GM23338 (cell line): ENCODE data around the gene DNAJC1.

Experiments
- CREB1 ChIP-seq: fragments of 250-450 bp; sonication (Bioruptor Pico); IDR thresholded peaks from 2 replicates; pipeline ENCODE4 v1.5.0; 2020; ENCODE audit warnings: low read depth, mild to moderate bottlenecking, moderate library complexity
- CTCF ChIP-seq, 2 experiments: fragments of 200-600 bp in 1 of 2; sonication (generic) in 1 of 2; conservative IDR thresholded peaks; 2 replicates each; pipeline versions ENCODE4 v1.5.1 to v1.6.1; 2016 to 2017; ENCODE audit warnings: antibody characterized with exemption in 2 of 2, low read depth in 2 of 2, mild to moderate bottlenecking in 2 of 2, moderate library complexity in 1 of 2
- ETS1 ChIP-seq: IDR thresholded peaks from 2 replicates; pipeline ENCODE4 v1.6.1; 2016; ENCODE audit warnings: antibody characterized with exemption
- EZH2 ChIP-seq: fragments of 200-600 bp; sonication (generic); IDR thresholded peaks from one replicate; pipeline ENCODE4 v1.8.0; 2017; ENCODE audit warnings: antibody characterized with exemption, mild to moderate bottlenecking, low read depth; ENCODE audit not compliant: unreplicated experiment
- EZH2phosphoT487 ChIP-seq: fragments of 200-600 bp; sonication (generic); IDR thresholded peaks from one replicate; pipeline ENCODE4 v1.8.1; 2018; ENCODE audit warnings: antibody characterized with exemption; ENCODE audit not compliant: unreplicated experiment
- JUNB ChIP-seq: IDR thresholded peaks from one replicate; pipeline ENCODE4 v1.6.1; 2016; ENCODE audit warnings: antibody characterized with exemption; ENCODE audit not compliant: unreplicated experiment
- NANOG ChIP-seq: IDR thresholded peaks from 2 replicates; pipeline ENCODE4 v1.6.1; 2016; ENCODE audit warnings: antibody characterized with exemption, borderline replicate concordance
- POLR2AphosphoS5 ChIP-seq: IDR thresholded peaks from 2 replicates; pipeline ENCODE4 v1.6.1; 2016; ENCODE audit warnings: antibody characterized with exemption, low read depth
- REST ChIP-seq: IDR thresholded peaks from one replicate; pipeline ENCODE4 v1.6.1; 2018; ENCODE audit warnings: antibody characterized with exemption; ENCODE audit not compliant: unreplicated experiment
- STAT1 ChIP-seq: IDR thresholded peaks from one replicate; pipeline ENCODE4 v1.6.1; 2016; ENCODE audit warnings: antibody characterized with exemption; ENCODE audit not compliant: unreplicated experiment
- ZNF114 ChIP-seq: fragments of 250-450 bp; sonication (Bioruptor Pico); IDR thresholded peaks from 2 replicates; pipeline ENCODE4 v1.5.0; 2020; ENCODE audit warnings: mild to moderate bottlenecking, moderate library complexity
- ZNF331 ChIP-seq: fragments of 250-450 bp; sonication (Bioruptor Pico); IDR thresholded peaks from 2 replicates; pipeline ENCODE4 v1.5.0; 2020; ENCODE audit warnings: low read depth, mild to moderate bottlenecking, moderate library complexity
- ZNF462 ChIP-seq: fragments of 250-450 bp; sonication (Bioruptor Pico); IDR thresholded peaks from 2 replicates; pipeline ENCODE4 v1.5.0; 2020; ENCODE audit warnings: mild to moderate bottlenecking, moderate library complexity

- TF ChIP-seq POLR2AphosphoS5 (no peak), CREB1 (CRISPR knock-in tag) (no peak), CTCF (conservative IDR thresholded peaks at IDR 0.05; ENCODE audit: low read depth in 2 of 2) (no peak), EZH2 (no peak), ETS1 (no peak), JUNB (no peak), REST (no peak), EZH2phosphoT487 (no peak), STAT1 (no peak), ZNF114 (no peak), ZNF331 (CRISPR knock-in tag) (no peak), NANOG (no peak), ZNF462 (CRISPR knock-in tag) (no peak)
Measured at GRCh38 chr10:22006379-22006884, 2.9 kb upstream of the DNAJC1 start.
